Mammary microvascular endothelial cell (primary cell): ENCODE measurements around the gene TMEM116. TPM values are rescaled to one million over a fixed set of nuclear protein-coding genes. Genes with fewer than 3 reads are reported as not detected.

ENCODE experiments used
- total RNA-seq: library from RNA; depleted of rRNA; stranded (reverse); fragments of >200 nt; gene quantifications from 2 replicates; pipeline ENCODE4 v1.2.3, GENCODE V29; 2015

Gene TMEM116
- total RNA-seq: 0.74 and 1.1 TPM in 2 replicates

GRCh38 chr12:112012775-112013600 lies at the start of gene TMEM116, which contains the start of gene ERP29:
Gene TMEM116 (minus strand): TSS chr12:112013165. CDS start chr12:112005270, 7,895 bp downstream.
Gene ERP29 (plus strand): TSS chr12:112013426. CDS start chr12:112013466, 40 bp downstream.

Other genes with a start within 250 kb of the TMEM116 start
- gene ALDH2, start 246.2 kb downstream of the TMEM116 start, total RNA-seq: 25.1 and 28.8 TPM in 2 replicates
- gene MAPKAPK5, start 170.9 kb downstream of the TMEM116 start, total RNA-seq: 35.7 TPM in 2 replicates
- gene ERP29, start 261 bp upstream of the TMEM116 start, total RNA-seq: 60.5 and 69.8 TPM in 2 replicates
- gene NAA25, start 95.6 kb upstream of the TMEM116 start, total RNA-seq: 12.0 and 14.9 TPM in 2 replicates
- 24.6 and 28.4 TPM in 2 replicates for gene TRAFD1, start 112.4 kb upstream of the TMEM116 start, total RNA-seq